Measurements from ENCODE around the gene ASIC2.
"Not testable (repeated sequence)": the region's sequence is repeated elsewhere in the genome, so short reads cannot be mapped to it uniquely, and the experiment has no call there.

ASIC2 gene

DNA sequence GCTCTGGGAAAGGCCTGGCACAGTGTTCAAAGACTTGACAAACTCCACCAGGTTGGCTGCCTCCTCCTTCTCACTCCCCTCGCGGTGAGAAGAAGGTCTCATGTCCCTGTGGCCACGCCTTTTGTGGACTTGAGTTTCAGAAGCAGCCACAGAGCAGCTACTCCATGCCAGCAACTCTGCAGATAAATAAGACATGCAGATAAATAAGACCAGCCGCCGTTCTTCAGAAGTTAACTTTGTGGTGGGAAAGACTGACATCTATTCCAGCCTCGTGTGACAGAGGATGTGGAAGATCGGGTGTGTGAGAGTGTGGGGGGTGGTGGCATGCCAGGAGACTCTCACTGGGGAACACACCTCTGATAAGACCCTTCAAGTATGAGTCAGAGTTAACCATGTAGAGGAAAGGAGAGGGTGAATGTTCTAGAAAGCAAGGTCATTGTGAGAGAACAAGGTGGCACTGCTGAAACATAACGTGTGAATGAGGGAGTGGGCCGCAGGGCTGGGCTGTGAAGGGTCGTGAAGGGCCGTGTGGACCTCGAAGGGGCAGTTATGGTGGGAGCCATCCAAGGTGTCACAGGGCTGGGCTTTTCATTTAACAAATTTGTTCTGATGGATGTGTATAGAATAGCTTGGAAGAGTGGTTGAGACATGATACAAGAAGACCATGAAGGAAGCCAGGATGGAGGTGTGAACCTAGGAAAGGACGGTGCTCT lies 300.6 kb downstream of the ASIC2 start:
- no peak for DNase-seq (ENCODE audit: low read depth in 1 of 2, low spot score in 1 of 2)

DNA sequence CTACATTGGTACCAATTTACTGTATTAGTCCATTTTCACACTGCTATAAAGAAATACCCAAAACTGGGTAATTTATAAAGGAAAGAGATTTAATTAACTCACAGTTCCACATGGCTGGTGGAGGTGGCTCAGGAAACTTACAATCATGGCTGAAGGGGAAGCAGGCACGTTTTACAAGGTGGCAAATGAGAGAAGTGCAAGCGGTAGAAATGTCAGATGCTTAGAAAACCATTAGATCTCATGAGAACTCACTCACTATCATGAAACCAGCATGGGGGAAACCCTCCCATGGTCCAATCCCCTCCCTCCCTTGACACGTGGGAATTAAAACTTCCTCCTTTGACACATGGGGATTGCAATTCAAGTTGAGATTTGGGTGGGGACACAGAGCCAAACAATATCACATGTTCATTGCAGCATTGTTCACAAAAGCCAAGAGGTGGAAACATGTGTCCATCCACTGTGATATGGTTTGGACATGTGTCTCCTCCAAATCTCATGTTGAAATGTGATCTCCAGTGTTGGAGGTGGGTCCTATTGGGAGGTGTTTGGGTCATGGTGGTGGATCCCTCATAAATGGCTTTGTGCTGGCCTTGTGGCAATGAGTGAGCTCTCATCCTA lies 304.5 kb downstream of the ASIC2 start:
- DNase-seq (ENCODE audit: low read depth in 1 of 2, low spot score in 1 of 2), result no peak

DNA sequence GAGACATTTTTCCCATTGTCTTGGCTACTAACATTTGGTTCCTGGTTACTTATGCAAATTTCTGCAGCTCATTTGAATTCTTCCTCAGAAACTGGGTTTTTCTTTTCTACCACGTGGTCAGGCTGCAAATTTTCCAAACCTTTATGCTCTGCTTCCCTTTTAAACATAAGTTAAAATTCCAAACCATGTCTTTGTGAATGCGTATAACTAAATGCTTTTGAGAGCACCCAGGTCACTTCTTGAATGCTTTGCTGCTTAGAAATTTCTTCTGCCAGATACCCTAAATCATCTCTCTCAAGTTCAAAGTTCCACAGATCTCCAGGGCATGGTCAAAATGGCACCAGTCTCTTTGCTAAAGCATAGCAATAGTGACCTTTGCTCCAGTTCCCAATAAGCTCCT lies 305.2 kb downstream of the ASIC2 start:
- DNase-seq (ENCODE audit: low read depth in 1 of 2, low spot score in 1 of 2), result not testable (repeated sequence)

DNA sequence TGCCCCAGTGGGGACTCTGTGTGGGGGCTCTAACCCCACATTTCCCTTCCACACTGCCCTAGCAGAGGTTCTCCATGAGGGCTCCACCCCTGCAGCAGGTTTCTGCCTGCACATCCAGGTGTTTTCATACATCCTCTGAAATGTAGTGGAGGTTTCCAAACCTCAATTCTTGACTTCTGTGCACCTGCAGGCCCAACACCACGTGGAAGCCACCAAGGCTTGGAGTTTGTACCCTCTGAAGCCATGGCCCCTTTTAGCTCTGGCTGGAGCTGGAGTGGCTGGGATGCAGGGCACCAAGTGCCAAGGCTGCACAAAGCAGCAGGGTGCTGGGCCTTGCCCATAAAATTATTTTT lies 305.7 kb downstream of the ASIC2 start:
- not testable (repeated sequence) for DNase-seq (ENCODE audit: low read depth in 1 of 2, low spot score in 1 of 2)

DNA sequence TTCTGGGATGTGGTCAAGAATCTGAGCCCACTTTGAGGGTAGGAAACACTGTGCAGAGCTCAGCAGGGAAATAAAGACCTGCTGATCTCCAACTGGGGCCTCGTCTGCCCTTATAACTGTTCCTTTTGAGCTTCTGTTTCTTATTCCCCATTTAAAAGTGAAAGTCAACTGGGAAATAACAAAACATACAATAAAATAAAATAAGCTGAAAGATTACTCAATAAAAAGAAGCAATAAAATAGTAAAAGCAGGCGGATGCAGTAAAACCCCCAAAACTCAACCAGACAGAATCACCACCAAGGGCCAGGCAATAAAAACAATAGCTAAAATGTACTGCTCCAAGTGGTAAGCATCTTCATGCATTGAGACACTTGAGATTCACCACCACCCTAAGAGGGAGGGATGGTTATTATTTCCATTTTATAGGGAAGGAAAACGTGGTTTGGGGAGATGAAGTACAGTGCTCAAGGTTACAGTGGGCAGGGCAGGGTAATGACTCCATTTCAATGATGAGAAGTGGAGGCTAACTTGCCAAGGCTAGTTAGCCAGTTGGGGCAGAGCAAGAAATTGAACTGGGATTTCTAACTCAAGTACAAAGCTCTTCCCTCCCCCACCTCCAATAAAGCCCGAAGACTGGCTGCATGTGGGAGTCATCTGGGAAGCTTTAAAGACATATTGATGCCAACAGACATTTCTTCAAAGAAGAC lies 307.9 kb downstream of the ASIC2 start:
- no peak for DNase-seq (ENCODE audit: low read depth in 1 of 2, low spot score in 1 of 2)

DNA sequence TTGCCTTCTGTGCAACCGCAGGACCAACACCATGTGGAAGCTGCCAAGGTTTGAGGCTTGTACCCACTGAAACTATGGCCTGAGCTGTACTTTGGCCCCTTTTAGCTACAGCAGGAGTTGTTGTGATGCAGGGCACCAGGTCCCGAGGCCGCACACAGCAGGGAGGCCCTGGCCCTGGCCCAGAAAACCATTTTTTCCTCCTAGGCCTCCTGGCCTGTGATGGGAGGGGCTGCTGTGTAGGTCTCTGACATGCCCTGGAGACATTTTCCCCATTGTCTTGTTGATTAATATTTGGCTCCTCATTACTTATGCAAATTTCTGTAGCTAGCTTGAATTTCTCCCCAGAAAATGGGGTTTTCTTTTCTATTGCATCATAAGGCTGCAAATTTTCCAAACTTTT lies 311.5 kb downstream of the ASIC2 start:
- DNase-seq (ENCODE audit: low read depth in 1 of 2, low spot score in 1 of 2), result not testable (repeated sequence)

DNA sequence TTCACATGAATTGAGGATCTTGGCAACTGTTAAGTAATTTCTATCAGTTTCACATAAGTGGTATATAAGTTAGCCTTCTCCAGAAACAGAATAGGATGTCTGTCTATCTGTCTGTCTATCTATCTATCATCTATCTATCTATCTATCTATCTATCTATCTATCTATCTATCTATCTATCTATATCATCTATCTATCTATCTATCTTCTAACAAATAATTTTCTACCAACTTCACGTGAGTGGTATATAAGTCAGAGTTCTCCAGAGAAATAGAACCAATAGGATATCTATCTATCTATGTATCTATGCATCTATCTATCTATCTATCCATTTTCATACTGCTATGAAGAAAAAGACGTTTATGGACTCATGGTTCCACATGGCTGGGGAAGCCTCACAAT lies 312.9 kb downstream of the ASIC2 start:
- DNase-seq (ENCODE audit: low read depth in 1 of 2, low spot score in 1 of 2), result no peak

DNA sequence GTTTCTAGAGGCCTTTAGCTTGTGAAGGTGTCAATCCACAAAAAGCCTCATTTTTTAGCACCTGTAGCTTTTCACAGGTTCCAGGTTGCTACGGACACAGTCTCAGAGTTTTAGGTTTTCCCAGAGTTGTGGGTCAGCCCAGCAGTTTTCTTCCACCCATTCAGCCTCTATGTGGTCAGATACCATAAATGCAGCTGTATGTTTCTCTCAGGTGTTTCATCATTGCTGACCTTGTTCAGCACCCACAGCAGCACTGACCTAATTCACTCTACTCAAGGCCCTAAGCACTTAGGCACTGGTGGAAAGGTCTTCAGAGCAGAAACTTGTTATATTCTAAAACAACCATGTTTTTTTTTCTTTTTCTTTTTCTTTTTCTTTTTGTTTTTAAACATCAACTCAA lies 316.5 kb downstream of the ASIC2 start:
- no peak for DNase-seq (ENCODE audit: low read depth in 1 of 2, low spot score in 1 of 2)

DNA sequence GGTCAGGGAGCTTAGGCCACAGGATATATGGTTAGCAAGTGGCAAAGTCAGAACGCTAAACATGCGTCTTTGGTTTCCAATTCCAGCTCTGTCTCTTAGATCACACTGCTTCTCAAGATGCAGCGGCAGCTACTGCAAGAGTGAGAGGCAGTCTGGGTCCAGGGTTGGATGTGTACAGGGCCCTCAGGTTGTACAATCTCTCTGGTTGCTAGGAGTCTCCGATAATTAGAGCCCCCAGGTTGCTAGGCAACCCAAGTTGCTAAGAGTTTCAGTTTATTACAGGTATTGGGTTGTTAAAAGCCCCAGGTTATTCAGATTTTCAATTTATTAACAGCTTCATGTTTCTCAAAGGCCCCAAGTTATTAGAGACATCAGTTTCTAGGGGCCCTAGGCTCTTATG lies 317.0 kb downstream of the ASIC2 start:
- DNase-seq (ENCODE audit: low read depth in 1 of 2, low spot score in 1 of 2), result no peak

DNA sequence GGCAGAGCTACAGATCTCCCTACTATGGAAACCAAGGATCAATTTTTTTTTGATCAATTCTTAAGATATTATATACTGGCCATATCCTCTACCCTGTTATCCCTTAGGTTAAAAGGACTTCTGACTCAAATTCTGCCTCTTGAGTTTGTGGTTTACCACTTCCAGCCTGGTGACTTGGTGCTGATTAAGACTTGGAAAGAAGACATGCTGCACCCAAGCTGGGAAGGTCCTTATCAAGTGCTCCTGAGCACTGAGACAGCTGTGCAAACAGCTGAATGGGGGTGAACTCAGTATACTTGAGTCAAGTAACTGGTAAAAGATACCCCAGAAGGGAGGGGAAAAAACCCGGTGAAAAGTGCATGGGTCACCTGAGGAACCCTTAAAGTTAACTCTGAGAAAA lies 321.9 kb downstream of the ASIC2 start:
- DNase-seq (ENCODE audit: low read depth in 1 of 2, low spot score in 1 of 2), result peak in 1 of 2 donors; percentile 1

DNA sequence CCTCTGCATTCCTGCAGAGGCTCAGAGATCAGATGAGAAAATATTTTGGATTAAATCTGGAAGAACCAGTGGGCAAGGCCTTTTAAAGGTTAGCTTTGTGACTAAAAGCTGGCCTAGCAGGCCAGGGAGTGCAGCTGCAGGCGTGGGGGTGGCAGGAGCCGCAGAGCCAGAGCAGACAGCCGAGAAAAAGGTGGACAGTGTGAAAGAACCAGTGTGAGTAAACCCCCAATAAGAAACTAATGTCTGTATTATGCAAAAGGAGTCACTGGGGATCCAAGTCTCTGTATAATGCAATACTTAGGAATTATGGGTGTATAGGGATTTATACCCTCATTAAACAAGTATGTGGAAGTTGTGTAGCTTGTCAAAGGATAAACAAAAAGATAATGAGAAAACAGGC lies 322.8 kb downstream of the ASIC2 start:
- DNase-seq (ENCODE audit: low read depth in 1 of 2, low spot score in 1 of 2), result no peak

DNA sequence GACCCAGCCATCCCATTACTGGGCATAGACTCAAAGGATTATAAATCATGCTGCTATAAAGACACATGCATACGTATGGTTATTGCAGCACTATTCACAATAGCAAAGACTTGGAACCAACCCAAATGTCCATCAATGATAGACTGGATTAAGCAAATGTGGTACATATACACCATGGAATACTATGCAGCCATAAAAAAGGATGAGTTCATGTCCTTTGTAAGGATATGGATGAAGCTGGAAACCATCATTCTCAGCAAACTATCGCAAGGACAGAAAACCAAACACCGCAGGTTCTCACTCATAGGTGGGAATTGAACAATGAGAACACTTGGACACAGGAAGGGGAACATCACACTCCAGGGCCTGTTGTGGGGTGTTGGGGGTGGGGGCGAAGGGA lies 323.9 kb downstream of the ASIC2 start:
- DNase-seq (ENCODE audit: low read depth in 1 of 2, low spot score in 1 of 2), result not testable (repeated sequence)

DNA sequence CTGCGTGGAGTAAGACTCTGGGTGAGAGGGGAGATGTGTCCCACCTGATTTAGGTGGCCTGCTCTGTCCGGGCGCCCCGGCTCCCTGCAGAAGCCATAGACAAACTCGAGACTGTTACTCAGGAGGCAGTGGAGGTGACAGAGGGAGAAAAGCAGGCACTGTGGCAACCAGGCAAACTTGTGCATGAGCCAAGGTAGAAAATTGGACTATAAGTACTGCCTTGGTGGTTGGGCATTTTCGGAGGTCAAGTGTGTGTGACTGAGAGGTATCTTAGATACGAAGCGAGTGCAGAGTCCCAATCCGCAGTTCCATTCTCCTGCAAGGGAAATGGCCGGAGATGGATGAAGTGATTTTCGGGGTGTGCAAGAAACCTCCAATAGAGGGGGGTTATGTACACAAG lies 328.6 kb downstream of the ASIC2 start:
- no peak for DNase-seq (ENCODE audit: low read depth in 1 of 2, low spot score in 1 of 2)

Measured in activated CD4-positive, alpha-beta T cell treated with anti-CD3 and anti-CD28 coated beads, Interleukin-2, amount 50 U/mL, for 24 hours (primary cell).